Regular cardiac myocyte (primary cell): ENCODE data around the gene KLHL6. TPM values are rescaled to one million over a fixed set of nuclear protein-coding genes. Genes with fewer than 3 reads are reported as not detected.

Experiments used
- total RNA-seq: library from RNA; depleted of rRNA; stranded (reverse); fragments of >200 nt; gene quantifications from 2 replicates; pipeline ENCODE4 v1.2.3, GENCODE V29; 2014

KLHL6 gene, protein sequence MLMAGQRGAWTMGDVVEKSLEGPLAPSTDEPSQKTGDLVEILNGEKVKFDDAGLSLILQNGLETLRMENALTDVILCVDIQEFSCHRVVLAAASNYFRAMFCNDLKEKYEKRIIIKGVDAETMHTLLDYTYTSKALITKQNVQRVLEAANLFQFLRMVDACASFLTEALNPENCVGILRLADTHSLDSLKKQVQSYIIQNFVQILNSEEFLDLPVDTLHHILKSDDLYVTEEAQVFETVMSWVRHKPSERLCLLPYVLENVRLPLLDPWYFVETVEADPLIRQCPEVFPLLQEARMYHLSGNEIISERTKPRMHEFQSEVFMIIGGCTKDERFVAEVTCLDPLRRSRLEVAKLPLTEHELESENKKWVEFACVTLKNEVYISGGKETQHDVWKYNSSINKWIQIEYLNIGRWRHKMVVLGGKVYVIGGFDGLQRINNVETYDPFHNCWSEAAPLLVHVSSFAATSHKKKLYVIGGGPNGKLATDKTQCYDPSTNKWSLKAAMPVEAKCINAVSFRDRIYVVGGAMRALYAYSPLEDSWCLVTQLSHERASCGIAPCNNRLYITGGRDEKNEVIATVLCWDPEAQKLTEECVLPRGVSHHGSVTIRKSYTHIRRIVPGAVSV
- under 0.01 TPM in 2 replicates for total RNA-seq

DNA sequence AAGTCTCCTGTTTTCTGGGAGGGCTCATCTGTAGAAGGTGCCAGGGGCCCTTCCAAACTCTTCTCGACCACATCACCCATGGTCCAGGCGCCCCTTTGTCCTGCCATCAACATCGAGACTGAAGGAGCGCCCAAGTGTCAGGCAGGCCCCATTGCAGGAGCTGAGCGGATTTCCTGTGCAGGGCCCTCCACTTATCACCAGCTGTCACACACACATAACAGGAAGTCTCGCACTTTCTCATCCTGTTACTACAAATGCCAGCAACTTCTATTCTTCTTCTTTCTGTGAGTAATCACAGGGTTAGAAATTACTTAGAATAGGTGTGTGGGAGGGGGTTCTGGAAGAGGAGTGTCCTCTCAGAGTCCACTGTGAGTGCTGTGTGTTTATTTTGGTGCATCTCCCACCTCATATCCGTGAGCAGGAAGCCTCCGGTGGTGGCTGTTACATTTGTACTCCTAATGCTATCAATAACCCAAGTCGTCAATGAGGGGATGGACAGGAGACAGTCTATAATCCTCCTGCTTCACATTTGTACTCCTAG, at the start of gene KLHL6:
Gene KLHL6, minus strand, starts transcription at position 166 of the 541 bp plus-strand sequence. Its CDS starts 53 bp downstream, at position 113.

Other genes with a start within 250 kb of the KLHL6 start
- 0.19 and 0.56 TPM in 2 replicates for gene MCF2L2, start 127.1 kb downstream of the KLHL6 start, total RNA-seq
- 26.5 and 109 TPM in 2 replicates for gene KLHL24, start 79.9 kb upstream of the KLHL6 start, total RNA-seq
- 42.9 and 47.4 TPM in 2 replicates for gene YEATS2, start 142.1 kb upstream of the KLHL6 start, total RNA-seq